ENCODE results near the gene DYNC1H1. TPM values are rescaled to one million over a fixed set of nuclear protein-coding genes. Genes with fewer than 3 reads are reported as not detected.

The DYNC1H1 gene
- total RNA-seq, 1 donor from 2014 or later = 432 TPM

DNA sequence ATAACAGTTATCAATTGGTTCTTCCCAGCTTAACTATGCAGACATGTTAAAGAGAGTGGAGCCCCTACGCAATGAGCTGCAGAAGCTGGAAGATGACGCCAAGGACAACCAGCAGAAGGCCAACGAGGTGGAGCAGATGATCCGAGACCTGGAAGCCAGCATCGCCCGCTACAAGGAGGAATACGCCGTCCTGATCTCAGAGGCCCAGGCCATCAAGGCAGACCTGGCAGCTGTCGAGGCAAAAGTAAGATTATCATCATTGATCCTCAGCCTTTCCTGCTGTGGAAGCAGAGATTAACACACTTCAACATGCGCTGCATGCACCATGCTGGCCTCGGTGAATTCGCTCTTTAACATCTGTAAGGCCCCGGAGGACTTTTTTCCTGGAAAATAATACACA lies 68.9 kb downstream of the DYNC1H1 start:
- TF ChIP-seq, protein P1, sequence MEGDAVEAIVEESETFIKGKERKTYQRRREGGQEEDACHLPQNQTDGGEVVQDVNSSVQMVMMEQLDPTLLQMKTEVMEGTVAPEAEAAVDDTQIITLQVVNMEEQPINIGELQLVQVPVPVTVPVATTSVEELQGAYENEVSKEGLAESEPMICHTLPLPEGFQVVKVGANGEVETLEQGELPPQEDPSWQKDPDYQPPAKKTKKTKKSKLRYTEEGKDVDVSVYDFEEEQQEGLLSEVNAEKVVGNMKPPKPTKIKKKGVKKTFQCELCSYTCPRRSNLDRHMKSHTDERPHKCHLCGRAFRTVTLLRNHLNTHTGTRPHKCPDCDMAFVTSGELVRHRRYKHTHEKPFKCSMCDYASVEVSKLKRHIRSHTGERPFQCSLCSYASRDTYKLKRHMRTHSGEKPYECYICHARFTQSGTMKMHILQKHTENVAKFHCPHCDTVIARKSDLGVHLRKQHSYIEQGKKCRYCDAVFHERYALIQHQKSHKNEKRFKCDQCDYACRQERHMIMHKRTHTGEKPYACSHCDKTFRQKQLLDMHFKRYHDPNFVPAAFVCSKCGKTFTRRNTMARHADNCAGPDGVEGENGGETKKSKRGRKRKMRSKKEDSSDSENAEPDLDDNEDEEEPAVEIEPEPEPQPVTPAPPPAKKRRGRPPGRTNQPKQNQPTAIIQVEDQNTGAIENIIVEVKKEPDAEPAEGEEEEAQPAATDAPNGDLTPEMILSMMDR (IDR thresholded peaks at IDR 0.05) = no peak
- Histone ChIP-seq H3K4me1 (no peaks in the 10 kb centered on the region), H3K4me3 (no peak overlapping the region), H3K9me3 (no peaks in the 10 kb centered on the region), H3K27ac (no peak overlapping the region), H3K36me3 (peaks cover 100% of the 10 kb centered on the region), H3K27me3 (no peaks in the 10 kb centered on the region)
- DNase-seq (no peak), ATAC-seq (no peak)
- intact Hi-C loops (cut with DNase I) = no loop called here

GRCh38 chr14:102034301-102034700 lies 69.9 kb downstream of the DYNC1H1 start:
- no peak overlapping the region for H3K4me3 ChIP-seq
- peaks cover 100% of the 10 kb centered on the region for H3K36me3 ChIP-seq
- no peak overlapping the region for H3K27ac ChIP-seq
- intact Hi-C loops (cut with DNase I) = no loop called here
- no peaks in the 10 kb centered on the region for H3K27me3 ChIP-seq
- DNase-seq = no peak
- TF ChIP-seq, protein P1 (IDR thresholded peaks at IDR 0.05) = no peak
- H3K9me3 ChIP-seq = no peaks in the 10 kb centered on the region
- H3K4me1 ChIP-seq = no peaks in the 10 kb centered on the region
- ATAC-seq = peak; percentile 86

DNA sequence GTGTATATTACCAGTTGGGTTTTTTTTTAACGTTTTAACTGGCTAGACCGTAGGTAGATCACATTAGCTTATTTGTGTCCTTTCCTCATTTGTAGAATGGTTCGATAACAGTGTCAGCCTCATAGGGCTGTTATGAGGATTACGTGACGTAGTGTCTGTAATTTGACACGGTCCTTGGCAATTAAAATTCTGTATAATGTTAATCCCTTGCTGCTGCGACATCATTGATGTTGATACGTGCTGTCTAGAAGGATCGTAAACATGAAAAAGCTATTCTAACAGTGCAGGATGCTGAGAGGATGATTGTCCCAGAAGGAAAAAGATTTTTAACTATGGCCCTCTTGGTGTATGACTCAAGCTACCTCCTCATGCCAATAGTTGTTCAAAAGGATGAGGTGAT lies 71.5 kb downstream of the DYNC1H1 start:
- DNase-seq (no peak), ATAC-seq (no peak)
- TF ChIP-seq, protein P1 (IDR thresholded peaks at IDR 0.05) = no peak
- no peaks in the 10 kb centered on the region for H3K27me3 ChIP-seq
- H3K9me3 ChIP-seq = no peaks in the 10 kb centered on the region
- intact Hi-C loops (cut with DNase I) = no loop called here
- peaks cover 100% of the 10 kb centered on the region for H3K36me3 ChIP-seq
- no peaks in the 10 kb centered on the region for H3K4me1 ChIP-seq
- H3K4me3 ChIP-seq = no peak overlapping the region
- H3K27ac ChIP-seq = no peak overlapping the region

- Histone ChIP-seq H3K27ac (no peak overlapping the region), H3K36me3 (peaks cover 100% of the 10 kb centered on the region), H3K9me3 (no peaks in the 10 kb centered on the region), H3K27me3 (no peaks in the 10 kb centered on the region), H3K4me3 (no peak overlapping the region), H3K4me1 (no peaks in the 10 kb centered on the region)
- TF ChIP-seq, protein P1 (IDR thresholded peaks at IDR 0.05) = no peak
- intact Hi-C loops (cut with DNase I) = no loop called here
- DNase-seq (no peak), ATAC-seq (no peak)
Measured at GRCh38 chr14:102037686-102038085, 73.3 kb downstream of the DYNC1H1 start.

DNA sequence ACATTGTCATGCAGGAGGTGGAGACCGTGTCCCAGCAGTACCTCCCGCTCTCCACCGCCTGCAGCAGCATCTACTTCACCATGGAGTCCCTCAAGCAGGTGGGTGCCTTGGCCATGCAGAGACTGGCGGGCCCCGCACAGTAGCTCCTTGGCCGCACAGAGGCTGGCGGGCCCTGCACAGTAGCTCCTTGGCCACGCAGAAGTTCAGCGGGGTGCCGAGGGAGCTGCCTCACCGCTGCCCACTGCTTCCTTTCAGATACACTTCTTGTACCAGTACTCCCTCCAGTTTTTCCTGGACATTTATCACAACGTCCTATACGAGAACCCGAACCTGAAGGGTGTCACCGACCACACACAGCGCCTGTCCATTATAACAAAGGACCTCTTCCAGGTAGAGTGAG lies 74.8 kb downstream of the DYNC1H1 start:
- Histone ChIP-seq H3K4me3 (no peak overlapping the region), H3K27me3 (no peaks in the 10 kb centered on the region), H3K9me3 (no peaks in the 10 kb centered on the region), H3K36me3 (peaks cover 100% of the 10 kb centered on the region), H3K27ac (no peak overlapping the region), H3K4me1 (no peaks in the 10 kb centered on the region)
- DNase-seq = no peak
- TF ChIP-seq, protein P1 (IDR thresholded peaks at IDR 0.05) = no peak
- intact Hi-C loops (cut with DNase I) = no loop called here
- no peak for ATAC-seq

GRCh38 chr14:102040153-102040552 lies 75.8 kb downstream of the DYNC1H1 start:
- H3K27ac ChIP-seq = no peak overlapping the region
- TF ChIP-seq, protein P1 (IDR thresholded peaks at IDR 0.05) = no peak
- intact Hi-C loops (cut with DNase I) = no loop called here
- ATAC-seq (no peak), DNase-seq (no peak)
- no peaks in the 10 kb centered on the region for H3K4me1 ChIP-seq
- H3K27me3 ChIP-seq = no peaks in the 10 kb centered on the region
- no peak overlapping the region for H3K4me3 ChIP-seq
- peaks cover 100% of the 10 kb centered on the region for H3K36me3 ChIP-seq
- no peaks in the 10 kb centered on the region for H3K9me3 ChIP-seq

Measured in upper lobe of right lung (tissue), 1 donor.